ENCODE measurements around the gene SLC24A3. TPM values are rescaled to one million over a fixed set of nuclear protein-coding genes. Genes with fewer than 3 reads are reported as not detected.
A peak's percentile ranks its signal among the peaks of the same experiment; 100 is the strongest.

Gene SLC24A3
- total RNA-seq, 1 donor from 2014 or later: 0.51 TPM

GRCh38 chr20:19659448-19659847 lies 447.0 kb downstream of the SLC24A3 start:
- Mint-ChIP-seq H3K27ac (ENCODE audit: unreplicated experiment) (no peak overlapping the region), H3K9me3 (no peaks in the 10 kb centered on the region), H3K4me3 (no peak overlapping the region), H3K27me3 (ENCODE audit: low read depth) (peaks cover 44% of the 10 kb centered on the region), H3K36me3 (ENCODE audit: low read depth) (no peaks in the 10 kb centered on the region), H3K4me1 (peaks cover 12% of the 10 kb centered on the region)
- TF ChIP-seq, protein P1, sequence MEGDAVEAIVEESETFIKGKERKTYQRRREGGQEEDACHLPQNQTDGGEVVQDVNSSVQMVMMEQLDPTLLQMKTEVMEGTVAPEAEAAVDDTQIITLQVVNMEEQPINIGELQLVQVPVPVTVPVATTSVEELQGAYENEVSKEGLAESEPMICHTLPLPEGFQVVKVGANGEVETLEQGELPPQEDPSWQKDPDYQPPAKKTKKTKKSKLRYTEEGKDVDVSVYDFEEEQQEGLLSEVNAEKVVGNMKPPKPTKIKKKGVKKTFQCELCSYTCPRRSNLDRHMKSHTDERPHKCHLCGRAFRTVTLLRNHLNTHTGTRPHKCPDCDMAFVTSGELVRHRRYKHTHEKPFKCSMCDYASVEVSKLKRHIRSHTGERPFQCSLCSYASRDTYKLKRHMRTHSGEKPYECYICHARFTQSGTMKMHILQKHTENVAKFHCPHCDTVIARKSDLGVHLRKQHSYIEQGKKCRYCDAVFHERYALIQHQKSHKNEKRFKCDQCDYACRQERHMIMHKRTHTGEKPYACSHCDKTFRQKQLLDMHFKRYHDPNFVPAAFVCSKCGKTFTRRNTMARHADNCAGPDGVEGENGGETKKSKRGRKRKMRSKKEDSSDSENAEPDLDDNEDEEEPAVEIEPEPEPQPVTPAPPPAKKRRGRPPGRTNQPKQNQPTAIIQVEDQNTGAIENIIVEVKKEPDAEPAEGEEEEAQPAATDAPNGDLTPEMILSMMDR (conservative IDR thresholded peaks at IDR 0.05): no peak
- DNase-seq (ENCODE audit: low read depth, low spot score): no peak

DNA sequence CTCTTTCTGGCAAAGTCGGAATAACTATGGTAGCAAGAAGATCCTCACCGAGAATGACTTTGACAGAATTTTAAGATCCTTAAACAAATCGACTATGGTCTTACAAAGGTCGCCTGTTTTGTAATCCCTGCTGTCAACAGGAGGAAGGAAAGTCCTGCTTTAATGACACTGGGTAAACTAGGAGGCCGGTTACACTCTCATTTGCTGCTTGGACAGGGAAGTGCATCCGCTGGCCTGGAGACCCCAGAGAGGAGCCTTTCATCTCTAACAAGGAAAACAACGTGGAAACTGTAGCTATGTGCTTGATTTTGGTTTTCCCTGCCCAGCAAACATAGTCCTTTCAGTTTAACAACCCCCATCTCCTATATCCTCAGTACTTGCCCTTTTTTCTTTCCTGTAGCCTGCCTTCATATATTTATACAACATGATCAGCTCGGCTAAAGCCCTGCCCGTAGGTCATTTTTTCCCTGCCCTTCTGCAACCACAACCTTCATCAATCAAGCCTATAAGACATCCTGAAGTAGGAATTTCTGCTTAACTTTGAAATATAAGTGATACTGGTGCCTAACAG lies 448.5 kb downstream of the SLC24A3 start:
- TF ChIP-seq, protein P1 (conservative IDR thresholded peaks at IDR 0.05): no peak
- H3K4me1 Mint-ChIP-seq: peaks cover 12% of the 10 kb centered on the region
- no peaks in the 10 kb centered on the region for H3K36me3 Mint-ChIP-seq (ENCODE audit: low read depth)
- H3K4me3 Mint-ChIP-seq: no peak overlapping the region
- DNase-seq (ENCODE audit: low read depth, low spot score): no peak
- no peaks in the 10 kb centered on the region for H3K9me3 Mint-ChIP-seq
- H3K27me3 Mint-ChIP-seq (ENCODE audit: low read depth): peaks cover 51% of the 10 kb centered on the region
- H3K27ac Mint-ChIP-seq (ENCODE audit: unreplicated experiment): peak overlapping the region; percentile 14

GRCh38 chr20:19661717-19662636 lies 449.5 kb downstream of the SLC24A3 start:
- H3K4me1 Mint-ChIP-seq: peaks cover 12% of the 10 kb centered on the region
- no peak overlapping the region for H3K27ac Mint-ChIP-seq (ENCODE audit: unreplicated experiment)
- peak; percentile 68 for DNase-seq (ENCODE audit: low read depth, low spot score)
- TF ChIP-seq, protein P1 (conservative IDR thresholded peaks at IDR 0.05): peak; percentile 99
- no peaks in the 10 kb centered on the region for H3K36me3 Mint-ChIP-seq (ENCODE audit: low read depth)
- H3K27me3 Mint-ChIP-seq (ENCODE audit: low read depth): peaks cover 53% of the 10 kb centered on the region
- no peaks in the 10 kb centered on the region for H3K9me3 Mint-ChIP-seq
- H3K4me3 Mint-ChIP-seq: no peak overlapping the region

DNA sequence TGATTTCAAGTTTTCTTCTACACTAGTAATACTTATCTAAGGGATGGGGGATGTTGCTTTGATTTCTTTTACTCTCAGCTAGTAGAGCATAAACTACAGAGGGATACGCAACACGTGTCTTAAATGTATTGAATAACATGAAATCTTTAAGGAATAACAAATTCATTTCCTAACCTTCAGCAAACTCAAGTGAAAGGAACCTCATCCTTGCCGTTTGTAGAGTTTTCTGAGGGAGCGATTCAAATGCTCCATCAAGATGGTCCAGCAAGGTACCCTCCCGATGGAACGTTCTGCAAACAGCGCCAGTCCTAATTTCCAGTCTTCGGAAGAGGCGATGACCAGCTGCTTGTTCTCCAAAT lies 450.2 kb downstream of the SLC24A3 start:
- H3K36me3 Mint-ChIP-seq (ENCODE audit: low read depth): no peaks in the 10 kb centered on the region
- H3K4me1 Mint-ChIP-seq: peaks cover 12% of the 10 kb centered on the region
- TF ChIP-seq, protein P1 (conservative IDR thresholded peaks at IDR 0.05): no peak
- no peaks in the 10 kb centered on the region for H3K9me3 Mint-ChIP-seq
- H3K27me3 Mint-ChIP-seq (ENCODE audit: low read depth): peaks cover 51% of the 10 kb centered on the region
- H3K27ac Mint-ChIP-seq (ENCODE audit: unreplicated experiment): no peak overlapping the region
- no peak for DNase-seq (ENCODE audit: low read depth, low spot score)
- H3K4me3 Mint-ChIP-seq: no peak overlapping the region

GRCh38 chr20:19668418-19668817 lies 456.0 kb downstream of the SLC24A3 start:
- H3K27me3 Mint-ChIP-seq (ENCODE audit: low read depth): peaks cover 35% of the 10 kb centered on the region
- H3K9me3 Mint-ChIP-seq: no peaks in the 10 kb centered on the region
- no peaks in the 10 kb centered on the region for H3K36me3 Mint-ChIP-seq (ENCODE audit: low read depth)
- H3K27ac Mint-ChIP-seq (ENCODE audit: unreplicated experiment): no peak overlapping the region
- TF ChIP-seq, protein P1 (conservative IDR thresholded peaks at IDR 0.05): no peak
- DNase-seq (ENCODE audit: low read depth, low spot score): no peak
- no peak overlapping the region for H3K4me3 Mint-ChIP-seq
- no peaks in the 10 kb centered on the region for H3K4me1 Mint-ChIP-seq
